SU-DHL-6 (cell line): ENCODE data around the gene LRRTM4.

Source experiments
- H2AFZ ChIP-seq: fragments of 200-600 bp; sonication (generic); 2 replicates; pipeline ENCODE4 v1.6.1; 2014; ENCODE audit warnings: low read depth, mild to moderate bottlenecking, moderate library complexity, mixed read lengths, antibody characterized with exemption, low read length; ENCODE audit not compliant: severe bottlenecking
- H3F3A ChIP-seq: fragments of 200-600 bp; shearing (Covaris generic); 2 replicates; pipeline ENCODE4 v1.6.0; 2016; ENCODE audit warnings: antibody characterized with exemption, mild to moderate bottlenecking; ENCODE audit not compliant: insufficient read depth
- H3K27ac ChIP-seq: fragments of 200-600 bp; sonication (generic); 2 replicates; pipeline ENCODE4 v1.5.1; 2016; ENCODE audit warnings: low read depth, mild to moderate bottlenecking, low read length, moderate library complexity, mixed read lengths
- H3K27me3 ChIP-seq: fragments of 200-600 bp; sonication (generic), shearing (Covaris generic); 2 replicates; pipeline ENCODE4 v1.6.0; 2014; ENCODE audit warnings: mild to moderate bottlenecking, low read length
- H3K36me3 ChIP-seq: fragments of 200-600 bp; sonication (generic); 2 replicates; pipeline ENCODE4 v1.6.1; 2014; ENCODE audit warnings: mild to moderate bottlenecking, low read length, mixed read lengths
- H3K4me2 ChIP-seq: fragments of 300-600, 200-600 bp; shearing (Covaris generic), sonication (generic); 2 replicates; pipeline ENCODE4 v1.6.0; 2014; ENCODE audit warnings: low read length, low read depth, mild to moderate bottlenecking; ENCODE audit not compliant: poor library complexity, severe bottlenecking
- H3K4me3 ChIP-seq: fragments of 200-600 bp; sonication (generic); 2 replicates; pipeline ENCODE4 v1.5.1; 2014; ENCODE audit warnings: antibody characterized with exemption, low read length, mild to moderate bottlenecking, mixed read lengths; ENCODE audit not compliant: insufficient read depth, poor library complexity, severe bottlenecking
- H3K79me2 ChIP-seq: fragments of 200-600 bp; sonication (generic); 2 replicates; pipeline ENCODE4 v1.6.1; 2014; ENCODE audit warnings: mild to moderate bottlenecking, low read length, moderate library complexity; ENCODE audit not compliant: insufficient read depth
- H3K9ac ChIP-seq: fragments of 200-600 bp; sonication (generic); 2 replicates; pipeline ENCODE4 v1.7.0; 2014; ENCODE audit warnings: mild to moderate bottlenecking, low read length
- H3K9me2 ChIP-seq: fragments of 200-600 bp; sonication (generic); replicated peaks from 2 replicates; pipeline ENCODE4 v1.6.1; 2014; ENCODE audit warnings: low read length; ENCODE audit not compliant: insufficient read depth
- H3K9me3 ChIP-seq: fragments of 200-600 bp; sonication (generic); 2 replicates; pipeline ENCODE4 v1.6.1; 2014; ENCODE audit warnings: low read length, mixed read lengths; ENCODE audit not compliant: insufficient read depth
- H4K20me1 ChIP-seq: fragments of 200-600 bp; sonication (generic); 2 replicates; pipeline ENCODE4 v1.6.1; 2014; ENCODE audit warnings: low read depth, mild to moderate bottlenecking, antibody characterized with exemption, low read length, moderate library complexity, mixed read lengths
- EZH2phosphoT487 ChIP-seq: fragments of 200-600 bp; sonication (generic), shearing (Covaris generic); conservative IDR thresholded peaks from 2 replicates; pipeline ENCODE4 v1.6.1; 2018; ENCODE audit warnings: mild to moderate bottlenecking, antibody characterized with exemption, low read length, moderate library complexity, mixed read lengths
- TF ChIP-seq, protein P1 (sequence below): fragments of 200-600 bp; sonication (generic); IDR thresholded peaks from one replicate; pipeline ENCODE4 v1.5.1; 2017; ENCODE audit warnings: antibody characterized with exemption, mild to moderate bottlenecking, low read length, moderate library complexity; ENCODE audit not compliant: insufficient read depth, poor library complexity, severe bottlenecking

LRRTM4 gene

DNA sequence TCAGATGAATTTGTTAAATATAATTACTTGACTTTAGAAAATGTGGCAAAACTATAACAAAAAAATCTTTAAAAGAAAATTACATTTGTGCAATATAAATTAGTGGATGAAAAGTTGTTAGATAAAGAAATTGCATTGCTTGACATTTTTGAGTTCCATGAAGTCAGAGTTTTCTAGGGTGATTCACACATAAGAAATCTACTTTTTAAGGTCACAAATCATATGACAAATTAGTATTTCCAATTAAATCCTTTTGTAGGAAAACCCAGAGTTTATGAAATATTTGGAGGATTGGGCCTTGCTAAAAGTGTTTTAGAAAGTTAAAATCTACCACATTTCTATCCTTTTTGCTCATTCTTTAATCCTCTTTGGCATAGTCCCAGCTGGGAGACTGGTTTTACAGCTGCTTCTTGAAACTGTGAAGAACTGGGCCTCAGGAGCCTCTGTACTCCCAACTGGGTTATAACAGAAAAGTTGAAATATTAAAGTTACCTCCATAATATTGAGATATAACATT is 289.2 kb downstream of the LRRTM4 start:
- TF ChIP-seq, protein P1, sequence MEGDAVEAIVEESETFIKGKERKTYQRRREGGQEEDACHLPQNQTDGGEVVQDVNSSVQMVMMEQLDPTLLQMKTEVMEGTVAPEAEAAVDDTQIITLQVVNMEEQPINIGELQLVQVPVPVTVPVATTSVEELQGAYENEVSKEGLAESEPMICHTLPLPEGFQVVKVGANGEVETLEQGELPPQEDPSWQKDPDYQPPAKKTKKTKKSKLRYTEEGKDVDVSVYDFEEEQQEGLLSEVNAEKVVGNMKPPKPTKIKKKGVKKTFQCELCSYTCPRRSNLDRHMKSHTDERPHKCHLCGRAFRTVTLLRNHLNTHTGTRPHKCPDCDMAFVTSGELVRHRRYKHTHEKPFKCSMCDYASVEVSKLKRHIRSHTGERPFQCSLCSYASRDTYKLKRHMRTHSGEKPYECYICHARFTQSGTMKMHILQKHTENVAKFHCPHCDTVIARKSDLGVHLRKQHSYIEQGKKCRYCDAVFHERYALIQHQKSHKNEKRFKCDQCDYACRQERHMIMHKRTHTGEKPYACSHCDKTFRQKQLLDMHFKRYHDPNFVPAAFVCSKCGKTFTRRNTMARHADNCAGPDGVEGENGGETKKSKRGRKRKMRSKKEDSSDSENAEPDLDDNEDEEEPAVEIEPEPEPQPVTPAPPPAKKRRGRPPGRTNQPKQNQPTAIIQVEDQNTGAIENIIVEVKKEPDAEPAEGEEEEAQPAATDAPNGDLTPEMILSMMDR = no peak
- TF ChIP-seq EZH2phosphoT487 = no peak

DNA sequence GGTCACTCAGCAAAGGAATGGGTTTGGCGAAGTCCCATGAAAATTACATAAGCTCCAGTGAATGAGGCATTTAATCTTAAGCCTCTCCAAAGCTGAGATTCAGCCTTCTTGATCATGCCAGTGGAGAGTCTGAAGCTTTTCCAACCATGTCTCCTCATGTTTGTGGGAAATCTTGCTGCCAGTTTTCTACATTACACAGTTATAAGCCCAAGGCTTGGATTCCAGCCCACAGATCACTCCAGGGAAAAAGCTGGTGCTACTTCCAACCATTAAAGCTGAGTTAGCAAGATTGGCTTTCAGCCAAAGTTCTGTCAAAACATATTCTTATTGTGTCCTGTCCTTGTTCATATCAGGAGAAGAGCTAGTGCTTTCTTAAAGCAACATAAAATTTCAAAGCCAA is 293.8 kb downstream of the LRRTM4 start:
- no peaks in the 10 kb centered on the region for H3K9me3 ChIP-seq
- no peak overlapping the region for H3K4me2 ChIP-seq
- H4K20me1 ChIP-seq = no peaks in the 10 kb centered on the region
- no peak overlapping the region for H2AFZ ChIP-seq
- no peak for TF ChIP-seq EZH2phosphoT487
- TF ChIP-seq, protein P1 = no peak
- no peaks in the 10 kb centered on the region for H3K27me3 ChIP-seq
- no peak overlapping the region for H3K27ac ChIP-seq
- H3K79me2 ChIP-seq = no peaks in the 10 kb centered on the region
- no peak overlapping the region for H3K4me3 ChIP-seq
- H3K36me3 ChIP-seq = no peaks in the 10 kb centered on the region
- H3K9me2 ChIP-seq = no peaks in the 10 kb centered on the region
- H3F3A ChIP-seq = no peaks in the 10 kb centered on the region
- no peak overlapping the region for H3K9ac ChIP-seq

More for the DNA sequence above, 289.2 kb downstream of the LRRTM4 start:
- Histone ChIP-seq H2AFZ (no peak overlapping the region), H3K36me3 (no peaks in the 10 kb centered on the region), H3K27ac (no peak overlapping the region), H4K20me1 (no peaks in the 10 kb centered on the region), H3K4me3 (no peak overlapping the region), H3K27me3 (no peaks in the 10 kb centered on the region), H3K9ac (no peak overlapping the region), H3F3A (no peaks in the 10 kb centered on the region), H3K9me2 (no peaks in the 10 kb centered on the region), H3K9me3 (no peaks in the 10 kb centered on the region), H3K4me2 (no peak overlapping the region), H3K79me2 (no peaks in the 10 kb centered on the region)

DNA sequence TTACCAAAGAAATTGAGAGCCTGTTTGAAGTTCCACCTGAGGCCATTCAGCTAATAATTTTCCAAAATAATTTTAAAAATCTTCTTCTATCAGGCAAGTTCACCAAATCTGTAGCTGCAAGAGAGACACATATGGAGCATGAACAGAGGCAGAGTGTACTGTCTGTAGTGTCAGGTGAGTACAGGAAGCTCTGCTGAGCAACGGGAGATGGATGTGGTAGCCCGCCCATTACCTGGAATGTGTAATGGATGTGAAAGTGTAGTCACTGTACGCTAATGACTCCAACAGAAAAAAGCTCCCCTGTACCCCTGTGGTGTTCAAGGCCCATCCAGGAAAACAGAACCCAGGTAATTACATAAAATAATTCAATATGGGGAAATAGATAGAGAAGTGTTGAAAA is 311.5 kb downstream of the LRRTM4 start:
- no peaks in the 10 kb centered on the region for H3F3A ChIP-seq
- no peak overlapping the region for H3K9ac ChIP-seq
- no peak overlapping the region for H3K4me2 ChIP-seq
- no peaks in the 10 kb centered on the region for H3K27me3 ChIP-seq
- H3K9me3 ChIP-seq = no peaks in the 10 kb centered on the region
- no peaks in the 10 kb centered on the region for H3K9me2 ChIP-seq
- no peak overlapping the region for H2AFZ ChIP-seq
- no peak for TF ChIP-seq EZH2phosphoT487
- TF ChIP-seq, protein P1 = no peak
- H3K27ac ChIP-seq = no peak overlapping the region
- H3K79me2 ChIP-seq = no peaks in the 10 kb centered on the region
- H3K36me3 ChIP-seq = no peaks in the 10 kb centered on the region
- no peaks in the 10 kb centered on the region for H4K20me1 ChIP-seq
- H3K4me3 ChIP-seq = no peak overlapping the region
